DMS153 treated with DMSO at 0.1 percent for 48 hours (cell line): Measurements from ENCODE around the gene CARMIL1.
"Not testable (repeated sequence)": the region's sequence is repeated elsewhere in the genome, so short reads cannot be mapped to it uniquely, and the experiment has no call there.

Source experiments
- DNase-seq: peaks from one replicate; lab custom pipeline; 2025; ENCODE audit not compliant: unreplicated experiment; lab: John Stamatoyannopoulos, UW

The CARMIL1 gene

DNA sequence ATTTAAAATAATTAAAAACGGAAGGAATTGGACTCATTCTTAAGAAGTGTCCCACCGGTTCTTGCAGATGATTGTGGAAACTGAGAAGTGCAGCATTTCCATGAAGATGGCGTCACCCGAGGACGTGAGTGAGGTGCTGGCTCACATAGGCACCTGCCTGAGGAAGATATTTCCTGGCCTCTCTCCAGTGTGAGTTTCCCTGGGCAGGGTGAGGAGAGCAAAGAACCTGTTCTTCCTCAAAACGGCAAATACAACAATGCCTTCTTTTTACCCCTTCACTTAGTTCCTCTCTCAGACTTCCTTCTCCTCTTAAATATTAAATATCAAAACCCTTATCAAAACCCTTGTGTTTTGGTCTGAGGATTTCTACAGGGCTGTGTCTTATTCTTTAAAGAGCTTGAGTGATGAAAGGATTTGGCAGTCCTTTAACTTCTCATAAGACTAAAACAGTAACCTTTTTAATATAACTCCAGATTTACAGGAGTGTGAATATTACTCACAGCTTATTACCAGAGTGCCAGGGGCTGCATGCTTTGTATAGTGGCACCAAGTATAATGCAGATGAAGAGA lies 156.3 kb downstream of the CARMIL1 start:
- no peak for DNase-seq

DNA sequence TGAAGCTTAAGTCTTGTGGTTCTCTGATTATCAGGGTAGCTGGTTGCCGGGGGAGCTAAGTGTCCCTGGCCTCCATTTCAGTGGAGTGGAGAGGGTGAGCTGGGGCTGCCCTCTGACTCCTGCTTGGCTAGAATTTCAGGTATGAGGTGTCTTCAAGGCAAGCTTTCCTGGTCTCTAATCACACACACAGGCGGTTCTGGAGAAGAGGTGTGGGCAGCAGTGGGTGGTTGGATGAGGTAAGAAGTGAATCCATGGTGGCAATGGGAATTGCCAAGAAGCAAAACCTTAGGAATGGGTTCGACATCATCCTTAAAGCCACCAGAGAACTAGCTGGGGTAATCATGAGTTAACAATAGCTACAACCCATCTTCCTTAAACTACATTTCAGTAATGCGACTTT lies 157.6 kb downstream of the CARMIL1 start:
- no peak for DNase-seq

DNA sequence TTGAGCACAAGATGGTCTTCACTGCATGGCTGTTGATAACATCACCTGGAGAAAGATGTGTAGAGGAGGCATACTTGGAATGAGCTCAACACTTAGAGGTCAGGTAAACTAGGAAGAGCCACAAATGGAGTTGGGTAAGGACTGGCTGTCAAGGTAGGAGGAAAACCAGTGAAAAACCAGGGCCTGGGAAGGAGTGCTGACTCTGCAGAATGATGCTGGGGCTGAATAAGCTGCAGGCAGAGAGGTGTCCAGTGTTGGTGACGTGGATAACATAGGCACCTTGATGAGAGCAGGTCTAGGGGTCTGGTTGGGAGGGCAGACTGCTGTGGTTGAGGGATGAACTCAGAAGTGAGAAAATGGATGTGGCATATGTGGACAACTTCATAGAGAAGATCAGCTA lies 160.2 kb downstream of the CARMIL1 start:
- DNase-seq: no peak

DNA sequence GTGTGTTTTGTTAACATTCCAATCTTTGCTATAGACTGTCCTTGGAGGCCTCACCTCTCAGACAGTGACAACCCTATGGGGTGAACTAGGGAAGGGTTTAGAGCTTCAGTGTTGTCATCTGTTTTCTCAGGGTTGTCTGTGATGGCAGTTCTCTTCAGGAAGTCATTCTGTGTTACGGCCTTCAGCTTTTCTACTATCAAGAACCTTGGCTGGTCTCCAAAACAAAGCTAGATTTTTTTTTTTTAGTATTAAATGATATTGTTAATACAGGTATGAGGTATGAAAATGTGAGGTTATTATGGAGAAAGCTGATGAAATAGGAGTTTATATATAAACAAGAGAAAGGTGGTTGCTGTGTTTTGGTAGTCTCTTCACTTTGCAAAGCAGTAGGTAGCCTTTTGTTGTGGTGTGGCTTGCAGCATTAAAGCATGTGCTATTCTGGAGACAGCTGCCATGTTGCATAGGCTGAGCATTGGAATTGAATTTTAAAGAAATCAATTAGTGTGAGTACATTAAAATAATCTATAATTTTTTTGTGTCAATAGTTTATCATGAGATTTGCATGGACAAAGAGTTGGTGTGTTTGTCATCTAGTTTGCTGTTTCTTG lies 162.6 kb downstream of the CARMIL1 start:
- no peak for DNase-seq

DNA sequence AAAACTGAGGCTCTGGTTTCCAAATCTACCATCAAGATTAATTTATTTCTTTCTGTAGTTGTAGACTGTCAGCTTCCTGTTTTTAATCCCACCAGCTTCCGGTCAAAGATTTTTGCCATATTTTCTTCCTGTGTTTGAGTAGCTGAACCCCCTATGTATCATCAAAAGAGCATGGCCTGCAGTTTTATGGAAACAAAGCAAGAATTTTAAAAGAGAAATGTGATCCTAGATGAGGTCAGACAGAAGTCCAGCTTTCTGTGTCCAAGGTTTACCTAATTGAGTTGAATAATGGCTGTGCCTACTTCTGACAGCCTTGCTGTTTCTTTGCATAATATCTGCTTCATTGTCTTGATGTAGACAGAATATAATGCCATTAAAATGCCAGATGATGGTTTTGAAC lies 163.7 kb downstream of the CARMIL1 start:
- no peak for DNase-seq

DNA sequence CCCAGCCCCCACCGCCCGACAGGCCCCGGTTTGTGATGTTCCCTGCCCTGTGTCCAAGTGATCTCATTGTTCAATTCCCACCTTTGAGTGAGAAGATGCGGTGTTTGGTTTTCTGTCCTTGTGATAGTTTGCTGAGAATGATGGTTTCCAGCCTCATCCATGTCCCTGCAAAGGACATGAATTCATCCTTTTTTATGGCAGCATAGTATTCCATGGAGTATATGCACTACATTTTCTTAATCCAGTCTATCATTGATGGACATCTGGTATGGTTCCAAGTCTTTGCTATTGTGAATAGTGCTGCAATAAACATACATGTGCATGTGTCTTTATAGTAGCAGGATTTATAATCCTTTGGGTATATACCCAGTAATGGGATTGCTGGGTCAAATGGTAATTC lies 165.3 kb downstream of the CARMIL1 start:
- not testable (repeated sequence) for DNase-seq

DNA sequence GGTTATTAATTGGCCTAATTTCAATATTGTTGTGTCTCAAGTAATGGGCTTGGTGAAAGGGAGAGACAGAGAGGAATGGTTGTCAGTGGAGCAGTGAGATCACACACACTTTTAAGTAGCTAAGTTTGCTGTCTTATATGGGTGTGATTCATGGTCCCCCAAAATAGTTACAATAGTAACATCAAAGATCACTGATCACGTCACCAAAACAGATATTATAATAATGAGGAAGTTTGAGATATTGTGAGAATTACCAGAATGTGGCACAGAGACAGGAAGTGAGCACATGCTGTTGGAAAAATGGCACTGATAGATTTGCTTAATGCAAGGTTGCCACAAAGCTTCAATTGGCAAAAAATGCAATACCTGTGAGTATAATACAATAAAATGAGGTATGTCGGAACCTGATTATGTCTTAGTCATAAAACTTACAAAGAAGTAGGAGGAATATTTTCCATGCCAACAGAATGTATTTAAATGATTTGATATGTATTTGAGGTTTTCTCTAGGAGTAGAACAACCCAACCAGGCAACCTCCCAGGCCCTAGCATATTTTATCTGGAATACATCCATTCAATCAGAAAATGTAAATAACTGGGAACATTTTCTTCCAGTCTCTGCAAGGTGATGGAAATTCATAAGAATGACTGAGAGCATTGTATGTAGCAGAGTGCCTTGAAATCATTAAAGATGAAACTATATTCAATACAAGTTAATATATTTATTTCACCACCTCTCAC lies 167.8 kb downstream of the CARMIL1 start:
- no peak for DNase-seq

DNA sequence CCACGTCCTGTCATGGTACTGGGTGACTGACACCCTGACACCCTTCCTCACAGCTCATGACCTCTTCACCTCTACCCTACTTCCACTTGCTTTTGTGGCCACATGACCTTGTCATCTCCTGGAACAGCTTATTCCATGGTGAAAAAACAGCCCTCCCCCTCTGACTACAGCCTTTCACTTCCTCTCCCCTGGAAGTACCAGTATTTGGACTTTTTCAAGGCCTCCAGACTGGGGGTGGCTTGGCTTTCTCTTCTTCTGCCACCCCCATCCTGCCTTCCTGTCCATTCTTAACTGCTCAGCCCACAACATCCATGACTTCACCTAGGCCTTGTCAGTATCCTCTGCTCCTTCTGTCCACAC lies 168.4 kb downstream of the CARMIL1 start:
- no peak for DNase-seq

DNA sequence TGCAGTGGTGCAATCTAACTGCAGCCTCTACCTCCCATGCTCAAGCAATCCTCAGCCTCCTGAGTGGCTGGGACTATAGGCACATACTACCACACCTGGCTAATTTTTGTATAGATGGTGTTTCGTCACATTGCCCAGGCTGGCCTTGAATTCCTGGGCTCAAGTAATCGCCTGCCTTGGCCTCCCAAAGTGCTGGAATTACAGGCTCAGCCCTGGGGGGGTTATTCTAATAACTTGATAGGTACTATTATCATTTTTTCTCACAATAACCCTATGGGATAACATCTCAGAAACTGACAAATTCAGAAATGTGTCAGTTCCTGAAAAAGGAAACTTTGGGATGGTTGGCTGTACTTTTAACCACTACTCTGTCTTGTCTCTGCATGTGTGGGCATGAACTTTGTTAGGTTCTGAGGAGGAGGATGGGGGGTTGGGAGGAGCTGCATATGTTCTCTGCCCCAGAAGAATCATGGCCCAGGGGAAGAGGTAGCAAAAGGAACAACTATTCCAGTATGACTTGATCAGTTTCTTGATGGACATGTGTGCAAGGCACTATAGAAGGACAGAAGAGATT lies 169.9 kb downstream of the CARMIL1 start:
- no peak for DNase-seq

DNA sequence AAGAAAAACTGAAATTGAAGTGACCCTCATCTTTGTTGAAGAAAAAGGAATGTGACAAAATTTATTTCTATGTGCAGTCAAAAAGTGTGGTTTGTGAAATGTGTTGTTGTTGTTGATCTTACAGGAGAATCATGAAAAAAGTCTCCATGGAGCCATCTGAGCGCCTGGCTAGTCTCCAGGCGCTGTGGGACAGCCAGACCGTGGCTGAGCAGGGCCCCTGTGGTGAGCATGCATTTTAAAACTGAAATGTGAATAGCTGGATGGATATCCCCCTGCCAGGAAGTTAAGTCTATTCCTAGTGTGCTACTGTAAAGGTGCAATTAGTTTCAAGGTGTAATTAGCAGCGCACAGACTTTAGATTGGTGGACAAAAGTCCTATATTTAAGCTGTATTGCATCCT lies 170.6 kb downstream of the CARMIL1 start:
- DNase-seq: no peak

DNA sequence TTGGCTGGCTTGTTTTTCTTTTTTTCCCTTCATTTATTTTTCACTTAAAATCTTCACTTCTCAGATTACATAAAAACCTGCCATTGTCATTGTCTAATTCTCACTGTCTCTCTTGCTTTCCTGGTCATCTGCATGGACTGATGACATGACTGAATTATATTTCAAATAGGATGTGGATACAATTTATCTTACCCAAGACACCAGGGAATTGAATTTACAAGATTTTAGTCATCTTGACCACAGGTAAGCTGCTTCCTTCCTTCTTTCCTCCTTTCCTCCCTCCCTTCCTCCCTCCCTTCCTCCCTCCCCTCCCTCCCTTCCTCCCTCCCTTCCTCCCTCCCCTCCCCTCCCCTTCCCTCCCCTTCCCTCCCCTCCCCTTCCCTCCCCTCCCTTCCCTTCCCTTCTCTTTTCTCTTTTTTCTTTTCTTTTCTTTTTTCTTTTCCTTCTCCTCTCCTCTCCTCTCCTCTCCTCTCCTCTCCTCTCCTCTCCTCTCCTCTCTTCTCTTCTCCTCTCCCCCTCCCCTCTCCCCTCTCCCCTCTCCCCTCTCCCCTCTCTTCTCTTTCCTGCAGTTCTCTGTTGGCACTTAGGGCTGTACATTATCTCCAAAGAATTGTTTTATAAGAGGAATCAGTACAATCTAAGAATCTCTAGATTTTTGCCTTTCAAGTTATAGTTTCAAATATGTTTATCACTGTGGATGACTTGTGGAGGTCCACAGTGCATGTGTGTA lies 171.5 kb downstream of the CARMIL1 start:
- DNase-seq: no peak

DNA sequence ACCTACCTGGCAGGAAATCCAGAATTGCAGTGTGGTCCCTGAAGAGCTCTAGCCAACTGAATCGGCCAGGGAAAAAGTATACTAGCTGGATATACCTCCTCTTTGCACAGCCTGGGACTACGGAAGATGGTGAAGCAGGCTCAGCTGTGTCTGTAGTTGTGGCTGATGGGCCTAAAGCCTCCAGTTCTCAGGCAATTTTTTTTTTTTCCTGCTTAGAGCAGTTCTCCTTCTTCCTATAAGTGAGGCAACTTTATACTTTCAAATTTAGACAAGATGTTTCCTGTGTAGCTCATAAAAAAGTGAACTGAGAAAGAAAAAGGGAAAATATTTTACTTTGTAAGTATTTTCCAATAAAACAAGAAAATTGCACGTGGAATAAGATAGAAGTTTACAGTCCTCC lies 172.9 kb downstream of the CARMIL1 start:
- DNase-seq: no peak

DNA sequence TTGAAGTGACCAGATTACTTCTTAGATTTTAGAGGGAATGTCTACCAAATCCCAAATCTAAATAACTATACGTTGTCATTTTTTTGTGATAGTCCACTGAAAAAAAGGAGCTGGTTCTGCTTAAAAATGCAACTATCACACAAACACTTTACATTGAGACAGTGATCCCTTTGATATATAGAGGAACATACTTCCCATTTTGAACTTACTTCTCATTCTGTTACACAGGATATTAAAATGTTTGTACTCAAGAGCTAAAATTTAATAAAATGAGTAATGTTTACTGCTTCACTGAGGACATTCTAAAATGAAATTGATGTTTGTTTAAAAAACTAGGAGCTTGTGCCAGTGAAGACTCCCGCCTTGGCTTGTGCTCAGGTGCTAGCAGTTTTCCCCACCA lies 174.1 kb downstream of the CARMIL1 start:
- DNase-seq: no peak

DNA sequence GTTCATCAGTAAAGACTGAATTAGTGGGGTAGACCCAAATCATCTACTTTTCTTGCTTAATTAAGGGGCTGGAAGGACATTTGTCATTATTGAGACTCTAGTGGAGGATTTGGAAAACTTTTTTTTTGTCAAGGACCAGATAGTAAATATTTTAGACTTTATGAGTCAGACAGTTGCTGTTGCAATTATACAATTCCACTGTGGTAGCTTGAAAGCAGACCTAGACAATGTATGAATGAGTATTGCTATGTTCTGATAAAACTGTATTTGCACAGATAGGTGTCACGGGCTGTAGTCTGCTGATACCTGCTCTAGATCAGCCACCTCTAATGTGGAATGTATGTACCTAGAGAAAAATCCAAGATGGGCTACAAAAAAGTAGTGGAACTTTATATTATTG lies 175.0 kb downstream of the CARMIL1 start:
- no peak for DNase-seq

DNA sequence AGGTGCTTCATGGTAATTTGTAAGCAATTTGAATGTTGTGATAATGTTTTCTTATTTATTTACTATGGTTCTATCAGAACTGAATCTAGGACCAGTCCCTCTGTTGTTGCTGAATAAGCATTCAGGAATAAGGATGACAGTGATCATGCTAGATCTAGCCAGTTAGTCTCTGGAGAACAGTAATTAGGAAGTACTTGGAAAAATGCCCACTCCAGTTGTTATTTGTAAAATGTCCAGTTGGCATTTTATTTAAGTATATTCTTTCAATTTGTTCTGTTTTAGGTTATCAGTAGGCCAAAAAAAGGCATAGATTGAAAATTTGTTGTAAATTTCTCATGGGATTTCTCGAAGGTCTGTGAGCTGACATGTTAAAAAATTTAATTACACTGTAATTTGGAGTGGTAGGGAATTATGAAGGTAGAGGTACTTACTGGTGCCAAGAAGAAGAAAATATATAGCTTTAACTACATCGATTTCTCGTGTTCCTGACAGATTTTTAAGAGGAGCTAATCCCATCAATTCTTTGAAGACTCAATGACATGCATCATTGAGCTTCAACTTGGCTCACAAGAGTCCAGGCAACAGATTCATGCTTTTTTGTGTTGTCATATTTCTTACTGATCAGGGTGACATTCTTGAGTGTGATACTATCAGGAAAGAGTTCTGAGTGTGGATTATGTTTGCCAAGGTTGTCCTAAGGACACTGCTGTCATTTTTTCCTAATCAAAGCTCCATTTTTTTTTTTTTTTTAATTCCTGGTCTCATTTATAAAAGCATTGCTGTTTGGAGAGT lies 177.3 kb downstream of the CARMIL1 start:
- no peak for DNase-seq

DNA sequence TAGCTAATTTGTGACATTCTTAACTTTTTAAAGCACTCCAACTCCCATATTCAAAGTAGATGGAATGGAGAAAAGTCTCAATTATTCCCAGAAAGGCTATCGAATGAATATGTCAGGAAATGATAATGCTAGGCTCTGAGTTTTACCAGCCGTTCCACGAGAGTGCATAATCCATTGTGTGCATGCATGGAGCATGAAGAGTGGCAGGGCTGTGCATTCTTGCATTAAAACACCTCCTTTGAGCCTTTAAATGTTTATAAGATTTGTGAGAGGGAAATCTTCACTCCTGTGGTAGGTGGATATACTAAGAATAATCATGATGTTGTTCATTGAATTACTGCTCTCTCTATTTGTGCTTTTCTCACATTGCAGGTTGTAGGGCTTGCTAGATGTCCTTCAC lies 178.3 kb downstream of the CARMIL1 start:
- DNase-seq: no peak

DNA sequence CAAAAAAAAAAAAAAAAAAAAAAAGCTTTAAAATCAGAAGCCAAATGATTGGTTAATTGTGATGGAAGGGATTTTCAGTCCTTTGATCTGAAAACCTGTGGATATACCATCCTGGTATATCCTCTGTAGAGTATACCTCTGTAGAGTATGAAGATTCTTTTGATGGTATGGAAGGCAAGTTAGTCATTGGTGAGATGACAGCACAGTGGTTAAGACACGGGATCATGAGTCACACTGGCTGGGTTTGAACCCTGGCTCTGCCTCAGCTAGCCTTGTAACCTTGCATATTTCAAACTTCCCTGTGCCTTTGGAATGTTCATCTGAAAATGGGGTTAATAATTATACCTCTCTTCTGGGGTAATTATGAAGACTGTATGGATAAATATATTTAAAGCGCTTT lies 179.3 kb downstream of the CARMIL1 start:
- DNase-seq: no peak

DNA sequence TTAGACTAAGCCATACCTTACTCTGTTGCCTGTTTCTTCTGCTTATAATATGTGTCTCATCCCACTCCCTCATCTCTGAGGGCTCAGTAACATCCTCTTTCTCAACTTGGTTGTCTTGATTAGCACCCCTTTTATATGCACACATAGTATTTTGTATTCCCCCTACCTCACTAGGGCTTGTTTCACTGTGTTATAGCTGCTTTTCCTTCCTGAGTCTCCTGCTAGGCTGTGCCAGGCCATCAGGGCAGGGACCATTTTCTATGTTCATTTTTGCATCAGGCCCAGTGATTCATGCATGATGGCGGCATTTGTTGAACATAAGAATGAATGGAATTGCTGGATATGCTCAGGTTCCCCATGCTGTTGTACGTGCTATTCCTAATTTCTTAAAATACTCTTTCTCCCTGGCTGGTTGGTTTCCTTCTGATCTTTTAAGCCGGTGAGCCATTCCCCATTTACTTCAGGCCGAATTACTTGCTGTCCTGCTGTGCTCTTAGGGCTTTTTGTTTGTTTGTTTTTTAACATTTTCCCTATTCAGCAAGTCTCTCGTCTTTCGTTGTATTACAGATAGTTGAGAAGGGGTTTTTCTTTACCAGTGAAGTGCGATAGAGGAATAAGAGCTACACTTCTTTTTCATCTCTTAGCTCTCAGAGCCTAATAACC lies 183.2 kb downstream of the CARMIL1 start:
- DNase-seq: no peak

DNA sequence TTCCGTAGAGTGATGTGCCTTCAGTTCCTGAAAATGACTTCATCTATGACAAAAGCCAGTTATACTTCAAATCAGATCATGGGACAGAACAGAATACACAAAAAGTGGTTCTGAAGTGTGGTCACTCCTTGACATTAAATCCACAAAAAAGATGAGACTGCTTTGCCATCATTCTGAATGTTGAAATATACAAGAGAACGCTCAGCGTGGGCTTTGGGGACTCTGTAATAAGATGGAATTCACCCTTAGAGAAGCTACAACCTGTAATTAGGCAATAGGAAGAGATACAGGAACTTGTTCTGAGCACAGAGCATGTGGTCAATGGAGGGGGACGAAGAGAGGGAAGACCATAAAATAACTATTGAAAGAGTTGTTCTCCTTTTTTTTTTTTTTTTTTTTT lies 184.3 kb downstream of the CARMIL1 start:
- DNase-seq: no peak

DNA sequence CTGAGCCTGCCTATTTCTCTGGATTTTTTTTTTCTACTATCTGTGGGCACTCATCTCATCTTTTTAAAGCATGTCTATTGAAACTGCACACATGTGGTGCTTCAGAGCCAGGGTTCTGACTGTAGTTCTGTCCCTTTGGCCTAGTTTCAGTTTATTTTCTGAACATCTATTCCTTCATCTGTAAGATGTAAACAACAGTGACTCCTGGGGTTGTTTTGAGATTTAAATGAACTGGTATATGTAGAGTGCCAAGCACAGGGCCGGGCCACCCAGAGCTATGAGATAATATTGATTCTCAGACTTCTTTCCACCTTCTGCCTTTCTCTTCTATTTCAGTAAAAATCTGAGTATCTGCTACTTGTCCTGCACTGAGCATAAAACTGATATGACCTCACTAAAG lies 185.1 kb downstream of the CARMIL1 start:
- DNase-seq: no peak
